Duodenal mucosa (tissue), 2 donors: ENCODE results near the gene CTBP1.
"Not testable (repeated sequence)": the region's sequence is repeated elsewhere in the genome, so short reads cannot be mapped to it uniquely, and the experiment has no call there.

ENCODE experiments used
- H3K27ac ChIP-seq: one replicate; pipeline ENCODE4 v1.7.0; 2013; ENCODE audit warnings: low read depth, low read length
- H3K27me3 ChIP-seq, 2 donors: one replicate each; pipeline ENCODE4 v1.7.0; 2013; ENCODE audit warnings: low read length in 2 of 2, control low read depth in 1 of 2; ENCODE audit not compliant: insufficient read depth in 2 of 2, control insufficient read depth in 1 of 2
- H3K36me3 ChIP-seq, 2 donors: one replicate each; pipeline ENCODE4 v1.7.0; 2013; ENCODE audit warnings: low read length in 2 of 2, control low read depth in 1 of 2; ENCODE audit not compliant: insufficient read depth in 2 of 2, control insufficient read depth in 1 of 2
- H3K4me1 ChIP-seq, 2 donors: one replicate each; pipeline ENCODE4 v1.7.0; 2013; ENCODE audit warnings: low read length in 2 of 2, control low read depth in 1 of 2; ENCODE audit not compliant: insufficient read depth in 2 of 2, control insufficient read depth in 1 of 2
- H3K4me3 ChIP-seq, 2 donors: one replicate each; pipeline ENCODE4 v1.7.0; 2013; ENCODE audit warnings: low read length in 2 of 2, low read depth in 1 of 2
- H3K9ac ChIP-seq, 2 donors: one replicate each; pipeline ENCODE4 v1.7.0; 2013; ENCODE audit warnings: low read length in 2 of 2, low read depth in 1 of 2
- H3K9me3 ChIP-seq, 2 donors: one replicate each; pipeline ENCODE4 v1.7.0; 2013; ENCODE audit warnings: low read length in 2 of 2, control low read depth in 1 of 2; ENCODE audit not compliant: control insufficient read depth in 1 of 2

CTBP1 gene

DNA sequence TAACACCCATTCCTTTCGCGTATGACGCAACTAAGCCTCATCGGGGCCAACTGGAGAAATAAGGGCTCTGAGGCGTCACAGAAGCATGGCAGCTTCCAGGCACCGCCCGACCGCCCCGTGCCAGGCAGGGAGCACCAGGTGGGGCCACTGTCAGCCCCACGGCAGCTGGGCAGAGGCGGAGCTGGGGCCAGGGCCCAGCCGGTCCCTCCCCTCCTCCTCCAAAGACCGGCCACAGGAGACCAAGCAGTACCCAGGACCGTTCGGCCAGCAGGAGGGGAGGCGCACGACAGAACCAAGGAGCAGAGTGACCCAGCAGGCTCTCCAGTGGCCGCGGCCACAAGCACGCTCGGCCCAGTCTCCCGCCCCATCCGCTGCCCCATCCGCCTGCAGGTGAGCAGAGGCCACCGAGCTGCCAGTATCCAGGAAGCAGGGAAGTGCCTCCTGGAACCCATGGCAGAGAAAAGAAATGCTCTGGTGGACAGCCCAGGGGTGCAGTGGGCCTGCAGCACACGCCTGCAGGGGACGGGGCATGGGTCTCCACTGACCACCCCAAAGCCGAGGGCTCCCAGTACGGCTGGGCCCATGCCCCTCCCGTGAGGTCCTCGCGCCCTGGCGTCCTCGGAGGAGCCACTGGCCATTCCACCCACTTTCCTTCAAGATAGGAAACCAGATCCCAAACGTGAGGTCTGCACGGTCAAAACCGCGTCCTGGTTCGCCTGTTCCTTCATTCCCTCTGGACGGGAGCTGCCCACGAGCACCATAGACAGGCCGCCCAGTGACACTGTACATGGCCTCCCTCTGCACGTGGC, 9.6 kb downstream of the CTBP1 start:
- Histone ChIP-seq H3K9ac (no peak overlapping the region), H3K27ac (no peak overlapping the region), H3K27me3 (no peaks in the 10 kb centered on the region), H3K4me3 (no peak overlapping the region), H3K9me3 (no peaks in the 10 kb centered on the region), H3K36me3 (peaks cover 20 to 59% of the 10 kb centered on the region in 2 donors), H3K4me1 (peaks cover 35 to 37% of the 10 kb centered on the region in 2 donors)

- no peak overlapping the region for H3K4me3 ChIP-seq
- H3K27ac ChIP-seq, result no peak overlapping the region
- H3K36me3 ChIP-seq, result peaks cover 20 to 66% of the 10 kb centered on the region in 2 donors
- H3K9me3 ChIP-seq, result no peaks in the 10 kb centered on the region
- peaks cover 29 to 32% of the 10 kb centered on the region in 2 donors for H3K4me1 ChIP-seq
- no peaks in the 10 kb centered on the region for H3K27me3 ChIP-seq
- H3K9ac ChIP-seq, result no peak overlapping the region
Observed at GRCh38 chr4:1238676-1239000, 10.3 kb downstream of the CTBP1 start.

DNA sequence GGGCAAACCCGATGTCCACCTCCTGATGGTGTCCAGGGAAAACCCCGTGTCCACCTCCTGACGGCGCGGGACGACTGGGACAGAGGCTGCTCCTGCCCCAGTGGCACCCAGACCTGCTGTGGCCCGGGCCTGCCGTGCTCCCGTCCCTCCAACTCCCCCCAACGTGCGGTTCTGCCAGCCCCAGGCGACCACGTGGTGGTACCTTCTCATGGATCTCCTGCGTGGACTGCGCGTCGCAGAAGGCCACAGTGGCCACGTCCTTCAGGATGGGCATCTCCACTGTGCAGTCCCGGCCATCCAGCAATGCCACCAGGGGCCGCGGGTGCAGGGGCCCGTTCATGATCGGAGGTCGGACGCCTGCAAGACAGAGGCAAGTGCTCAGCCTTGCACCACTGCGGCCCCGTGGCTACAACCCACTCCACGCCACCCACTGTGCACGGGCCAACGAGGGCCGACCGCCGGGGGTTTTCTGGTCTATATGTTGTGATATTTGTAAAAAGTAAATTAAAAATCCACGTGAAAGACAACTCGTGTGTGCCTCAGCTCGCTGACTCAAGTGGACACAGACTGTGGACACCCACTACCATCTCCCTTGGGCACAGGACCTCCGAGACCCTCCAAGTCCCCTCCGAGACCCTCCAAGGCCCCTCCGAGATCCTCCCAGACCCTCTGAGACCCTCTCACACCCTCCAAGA, 10.8 kb downstream of the CTBP1 start:
- Histone ChIP-seq H3K36me3 (peaks cover 20 to 71% of the 10 kb centered on the region in 2 donors), H3K4me3 (no peak overlapping the region), H3K9ac (no peak overlapping the region), H3K27ac (no peak overlapping the region), H3K9me3 (no peaks in the 10 kb centered on the region), H3K27me3 (no peaks in the 10 kb centered on the region), H3K4me1 (peaks cover 24 to 29% of the 10 kb centered on the region in 2 donors)

GRCh38 chr4:1237261-1237660, 11.7 kb downstream of the CTBP1 start:
- Histone ChIP-seq H3K36me3 (peaks cover 20 to 79% of the 10 kb centered on the region in 2 donors), H3K4me1 (peaks cover 15 to 21% of the 10 kb centered on the region in 2 donors)
- not testable (repeated sequence) for H3K9me3 ChIP-seq, H3K9ac ChIP-seq, H3K27me3 ChIP-seq, H3K4me3 ChIP-seq, H3K27ac ChIP-seq

DNA sequence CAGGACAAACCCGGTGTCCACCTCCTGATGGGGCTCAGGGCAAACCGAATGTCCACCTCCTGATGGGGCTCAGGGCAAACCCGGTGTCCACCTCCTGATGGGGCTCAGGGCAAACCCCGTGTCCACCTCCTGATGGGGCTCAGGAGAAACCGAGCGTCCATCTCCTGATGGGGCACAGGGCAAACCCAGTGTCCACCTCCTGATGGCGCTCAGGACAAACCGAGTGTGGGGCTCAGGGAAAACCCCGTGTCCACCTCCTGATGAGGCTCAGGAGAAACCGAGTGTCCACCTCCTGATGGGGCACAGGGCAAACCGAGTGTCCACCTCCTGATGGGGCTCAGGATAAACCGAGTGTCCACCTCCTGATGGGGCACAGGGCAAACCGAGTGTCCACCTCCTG, 12.1 kb downstream of the CTBP1 start:
- not testable (repeated sequence) for H3K9me3 ChIP-seq, H3K9ac ChIP-seq, H3K27ac ChIP-seq, H3K4me3 ChIP-seq, H3K27me3 ChIP-seq
- Histone ChIP-seq H3K4me1 (peaks cover 11 to 17% of the 10 kb centered on the region in 2 donors), H3K36me3 (peaks cover 20 to 81% of the 10 kb centered on the region in 2 donors)

GRCh38 chr4:1236103-1236641, 12.8 kb downstream of the CTBP1 start:
- no peak overlapping the region for H3K9ac ChIP-seq
- no peaks in the 10 kb centered on the region for H3K9me3 ChIP-seq
- no peak overlapping the region for H3K4me3 ChIP-seq
- H3K4me1 ChIP-seq, result peaks cover 4 to 10% of the 10 kb centered on the region in 2 donors
- H3K27me3 ChIP-seq, result no peaks in the 10 kb centered on the region
- H3K27ac ChIP-seq, result no peak overlapping the region
- peaks cover 25 to 87% of the 10 kb centered on the region in 2 donors for H3K36me3 ChIP-seq

- H3K4me3 ChIP-seq, result no peak overlapping the region
- peaks cover 24 to 87% of the 10 kb centered on the region in 2 donors for H3K36me3 ChIP-seq
- peaks cover 0 to 5% of the 10 kb centered on the region in 2 donors for H3K4me1 ChIP-seq
- no peaks in the 10 kb centered on the region for H3K9me3 ChIP-seq
- no peak overlapping the region for H3K27ac ChIP-seq
- H3K27me3 ChIP-seq, result no peaks in the 10 kb centered on the region
- no peak overlapping the region for H3K9ac ChIP-seq
Observed at GRCh38 chr4:1235381-1236102, 13.4 kb downstream of the CTBP1 start.

GRCh38 chr4:1234811-1235292, 14.1 kb downstream of the CTBP1 start:
- H3K9ac ChIP-seq, result no peak overlapping the region
- H3K9me3 ChIP-seq, result no peaks in the 10 kb centered on the region
- peaks cover 0 to 5% of the 10 kb centered on the region in 2 donors for H3K4me1 ChIP-seq
- no peak overlapping the region for H3K27ac ChIP-seq
- H3K4me3 ChIP-seq, result no peak overlapping the region
- peaks cover 29 to 90% of the 10 kb centered on the region in 2 donors for H3K36me3 ChIP-seq
- no peaks in the 10 kb centered on the region for H3K27me3 ChIP-seq

DNA sequence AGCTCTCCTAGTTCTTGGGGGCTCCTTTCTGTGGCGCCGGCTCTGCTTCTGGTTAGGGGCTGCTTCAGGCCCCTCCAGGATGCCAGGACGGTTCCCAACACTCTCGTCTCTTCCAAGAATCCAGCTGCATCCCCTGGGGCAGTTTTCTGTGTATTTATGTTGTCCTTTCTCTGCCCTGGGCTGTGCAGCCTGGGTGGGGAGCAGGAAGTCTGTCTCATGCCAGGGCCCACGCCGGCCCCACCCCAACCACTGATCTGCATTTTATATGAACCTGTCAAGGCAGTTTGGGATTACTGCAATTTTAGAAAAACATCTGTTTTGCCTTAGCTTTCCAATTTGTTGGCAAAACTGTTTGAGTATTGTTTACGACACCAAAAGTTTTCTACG, 14.6 kb downstream of the CTBP1 start:
- peaks cover 32 to 89% of the 10 kb centered on the region in 2 donors for H3K36me3 ChIP-seq

More for the DNA sequence above, 14.6 kb downstream of the CTBP1 start:
- Histone ChIP-seq H3K4me1 (peaks cover 0 to 5% of the 10 kb centered on the region in 2 donors), H3K4me3 (no peak overlapping the region), H3K27ac (no peak overlapping the region), H3K9ac (no peak overlapping the region), H3K27me3 (no peaks in the 10 kb centered on the region), H3K9me3 (no peaks in the 10 kb centered on the region)
